Measurements from ENCODE around the gene KRT15.

DNA sequence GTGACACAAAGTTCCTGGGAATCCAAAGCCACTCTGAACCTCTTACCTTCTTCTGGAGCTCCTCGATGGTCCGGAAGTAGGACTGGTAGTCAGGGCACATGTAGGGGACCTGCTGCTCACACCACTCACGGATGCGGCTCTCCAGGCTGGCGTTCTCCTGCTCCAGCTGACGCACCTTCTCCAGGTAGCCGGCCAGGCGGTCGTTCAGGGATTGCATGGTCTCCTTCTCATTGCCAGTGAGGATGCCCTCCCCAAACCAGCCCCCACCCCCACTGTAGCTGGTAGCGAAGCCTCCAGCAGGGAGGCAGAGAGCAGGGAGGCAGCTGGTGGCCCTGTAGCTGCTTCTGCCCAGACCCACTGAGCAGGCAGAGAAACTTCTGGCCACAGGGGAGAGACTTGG, 38.1 kb downstream of the KRT15 start:
- no peak for TF ChIP-seq EZH2phosphoT487 (IDR thresholded peaks at IDR 0.05; ENCODE audit: borderline replicate concordance, low read depth)
- TF ChIP-seq, protein P1, sequence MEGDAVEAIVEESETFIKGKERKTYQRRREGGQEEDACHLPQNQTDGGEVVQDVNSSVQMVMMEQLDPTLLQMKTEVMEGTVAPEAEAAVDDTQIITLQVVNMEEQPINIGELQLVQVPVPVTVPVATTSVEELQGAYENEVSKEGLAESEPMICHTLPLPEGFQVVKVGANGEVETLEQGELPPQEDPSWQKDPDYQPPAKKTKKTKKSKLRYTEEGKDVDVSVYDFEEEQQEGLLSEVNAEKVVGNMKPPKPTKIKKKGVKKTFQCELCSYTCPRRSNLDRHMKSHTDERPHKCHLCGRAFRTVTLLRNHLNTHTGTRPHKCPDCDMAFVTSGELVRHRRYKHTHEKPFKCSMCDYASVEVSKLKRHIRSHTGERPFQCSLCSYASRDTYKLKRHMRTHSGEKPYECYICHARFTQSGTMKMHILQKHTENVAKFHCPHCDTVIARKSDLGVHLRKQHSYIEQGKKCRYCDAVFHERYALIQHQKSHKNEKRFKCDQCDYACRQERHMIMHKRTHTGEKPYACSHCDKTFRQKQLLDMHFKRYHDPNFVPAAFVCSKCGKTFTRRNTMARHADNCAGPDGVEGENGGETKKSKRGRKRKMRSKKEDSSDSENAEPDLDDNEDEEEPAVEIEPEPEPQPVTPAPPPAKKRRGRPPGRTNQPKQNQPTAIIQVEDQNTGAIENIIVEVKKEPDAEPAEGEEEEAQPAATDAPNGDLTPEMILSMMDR (IDR thresholded peaks at IDR 0.05): no peak
- no peak for TF ChIP-seq FOSL2 (IDR thresholded peaks at IDR 0.05; ENCODE audit: borderline replicate concordance, low read depth)

All from SK-N-SH (cell line).